WI38 (cell line): Measurements from ENCODE around the gene COMP.

Experiments used
- H3K4me3 ChIP-seq: 2 replicates; pipeline ENCODE4 v1.5.1; 2011; ENCODE audit warnings: low read depth, mild to moderate bottlenecking, control low read depth, low read length
- TF ChIP-seq, protein P1 (sequence below): IDR thresholded peaks from 2 replicates; pipeline ENCODE4 v1.5.1; 2012; ENCODE audit warnings: low read depth, mild to moderate bottlenecking, control low read depth, low read length

COMP gene

DNA sequence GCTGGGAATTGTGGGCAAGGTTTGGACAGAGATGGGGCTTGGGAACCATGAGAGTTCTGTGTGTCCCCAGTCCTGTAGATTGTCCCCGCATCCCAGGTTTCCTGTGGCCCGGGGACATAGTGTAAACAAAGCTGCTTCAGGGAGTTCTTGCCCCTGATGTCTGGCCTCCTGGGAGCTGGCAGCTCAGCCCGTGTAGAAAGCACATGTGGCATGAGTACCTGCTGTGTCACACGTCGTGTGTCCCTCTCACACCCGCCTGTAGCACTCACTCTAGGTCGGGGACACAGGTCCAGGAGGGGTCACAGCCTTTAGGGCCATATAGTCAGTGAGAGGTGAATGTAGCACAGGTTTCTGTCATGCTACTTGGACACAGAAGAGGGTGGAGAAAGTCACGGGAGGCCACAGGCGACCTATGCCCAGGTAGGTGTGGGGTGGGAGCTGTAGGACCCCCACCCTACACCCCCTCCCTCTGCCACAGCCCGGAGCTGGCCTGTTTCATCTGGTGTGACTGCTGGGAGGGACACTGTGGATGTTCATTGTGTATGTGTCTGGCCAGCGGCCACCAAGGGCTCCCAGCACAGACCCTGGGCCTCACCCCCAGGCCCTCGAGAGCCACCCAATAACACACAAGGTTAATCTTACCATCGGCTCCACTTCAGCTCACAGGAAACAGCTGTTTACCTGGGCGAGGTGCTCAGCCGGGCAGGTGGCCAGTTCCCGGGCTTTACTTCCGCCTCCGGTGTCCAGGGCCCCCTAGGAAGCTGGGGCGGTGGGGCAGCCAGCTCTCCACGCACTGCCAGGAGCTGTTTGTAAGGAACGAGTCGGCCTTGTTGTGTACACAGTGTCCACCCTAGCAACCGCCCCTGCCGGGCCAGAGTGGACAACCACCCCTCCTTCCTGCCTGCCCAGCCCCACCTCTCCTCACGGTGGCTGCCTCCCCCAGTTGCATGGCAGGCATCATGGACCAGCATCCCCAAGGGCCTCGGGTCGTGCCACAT is 49.7 kb downstream of the COMP start:
- TF ChIP-seq, protein P1, sequence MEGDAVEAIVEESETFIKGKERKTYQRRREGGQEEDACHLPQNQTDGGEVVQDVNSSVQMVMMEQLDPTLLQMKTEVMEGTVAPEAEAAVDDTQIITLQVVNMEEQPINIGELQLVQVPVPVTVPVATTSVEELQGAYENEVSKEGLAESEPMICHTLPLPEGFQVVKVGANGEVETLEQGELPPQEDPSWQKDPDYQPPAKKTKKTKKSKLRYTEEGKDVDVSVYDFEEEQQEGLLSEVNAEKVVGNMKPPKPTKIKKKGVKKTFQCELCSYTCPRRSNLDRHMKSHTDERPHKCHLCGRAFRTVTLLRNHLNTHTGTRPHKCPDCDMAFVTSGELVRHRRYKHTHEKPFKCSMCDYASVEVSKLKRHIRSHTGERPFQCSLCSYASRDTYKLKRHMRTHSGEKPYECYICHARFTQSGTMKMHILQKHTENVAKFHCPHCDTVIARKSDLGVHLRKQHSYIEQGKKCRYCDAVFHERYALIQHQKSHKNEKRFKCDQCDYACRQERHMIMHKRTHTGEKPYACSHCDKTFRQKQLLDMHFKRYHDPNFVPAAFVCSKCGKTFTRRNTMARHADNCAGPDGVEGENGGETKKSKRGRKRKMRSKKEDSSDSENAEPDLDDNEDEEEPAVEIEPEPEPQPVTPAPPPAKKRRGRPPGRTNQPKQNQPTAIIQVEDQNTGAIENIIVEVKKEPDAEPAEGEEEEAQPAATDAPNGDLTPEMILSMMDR = no peak
- no peak overlapping the region for H3K4me3 ChIP-seq

DNA sequence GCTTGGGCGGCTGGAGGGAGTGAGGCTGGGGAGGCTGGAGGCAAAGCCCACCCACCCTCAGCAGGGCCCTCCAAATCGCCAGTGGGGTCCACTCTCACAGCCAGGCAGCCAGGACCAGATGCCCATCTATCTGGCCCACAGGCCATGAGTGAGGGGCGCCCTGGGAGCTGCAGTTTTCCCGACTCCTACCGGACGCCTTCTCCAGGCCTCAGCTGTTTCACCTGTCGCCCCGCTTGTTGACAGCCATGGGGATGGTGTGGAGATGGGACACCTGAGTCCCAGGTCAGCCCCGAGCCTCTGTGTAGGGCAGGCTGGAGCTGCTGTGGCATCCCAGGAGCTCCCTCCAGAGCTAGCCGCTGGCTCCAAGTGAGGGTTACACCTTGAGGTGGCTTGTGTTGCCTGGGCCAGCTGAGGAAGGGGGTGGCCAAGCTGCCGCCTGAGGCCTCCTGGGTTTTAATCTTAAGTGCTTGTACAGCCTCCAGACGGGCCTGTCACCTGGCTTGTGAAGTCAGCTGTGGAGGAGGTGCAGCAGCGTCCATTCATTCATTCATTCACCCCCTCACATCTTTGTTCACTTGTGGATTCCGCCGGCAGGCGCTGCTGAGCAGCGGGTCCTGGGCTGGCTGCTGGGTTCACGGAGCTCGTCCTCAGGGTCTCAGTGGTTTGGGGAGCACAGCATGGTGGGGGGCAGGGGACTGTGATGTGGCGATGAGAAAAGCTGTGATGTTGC is 52.0 kb downstream of the COMP start:
- TF ChIP-seq, protein P1 = no peak
- H3K4me3 ChIP-seq = no peak overlapping the region

- TF ChIP-seq, protein P1 = no peak
These were observed 53.2 kb downstream of the COMP start for GRCh38 chr19:18737954-18738351.

GRCh38 chr19:18737337-18737953 is 53.7 kb downstream of the COMP start:
- TF ChIP-seq, protein P1 = no peak
- no peak overlapping the region for H3K4me3 ChIP-seq

More at GRCh38 chr19:18737954-18738351, 53.2 kb downstream of the COMP start:
- no peak overlapping the region for H3K4me3 ChIP-seq

DNA sequence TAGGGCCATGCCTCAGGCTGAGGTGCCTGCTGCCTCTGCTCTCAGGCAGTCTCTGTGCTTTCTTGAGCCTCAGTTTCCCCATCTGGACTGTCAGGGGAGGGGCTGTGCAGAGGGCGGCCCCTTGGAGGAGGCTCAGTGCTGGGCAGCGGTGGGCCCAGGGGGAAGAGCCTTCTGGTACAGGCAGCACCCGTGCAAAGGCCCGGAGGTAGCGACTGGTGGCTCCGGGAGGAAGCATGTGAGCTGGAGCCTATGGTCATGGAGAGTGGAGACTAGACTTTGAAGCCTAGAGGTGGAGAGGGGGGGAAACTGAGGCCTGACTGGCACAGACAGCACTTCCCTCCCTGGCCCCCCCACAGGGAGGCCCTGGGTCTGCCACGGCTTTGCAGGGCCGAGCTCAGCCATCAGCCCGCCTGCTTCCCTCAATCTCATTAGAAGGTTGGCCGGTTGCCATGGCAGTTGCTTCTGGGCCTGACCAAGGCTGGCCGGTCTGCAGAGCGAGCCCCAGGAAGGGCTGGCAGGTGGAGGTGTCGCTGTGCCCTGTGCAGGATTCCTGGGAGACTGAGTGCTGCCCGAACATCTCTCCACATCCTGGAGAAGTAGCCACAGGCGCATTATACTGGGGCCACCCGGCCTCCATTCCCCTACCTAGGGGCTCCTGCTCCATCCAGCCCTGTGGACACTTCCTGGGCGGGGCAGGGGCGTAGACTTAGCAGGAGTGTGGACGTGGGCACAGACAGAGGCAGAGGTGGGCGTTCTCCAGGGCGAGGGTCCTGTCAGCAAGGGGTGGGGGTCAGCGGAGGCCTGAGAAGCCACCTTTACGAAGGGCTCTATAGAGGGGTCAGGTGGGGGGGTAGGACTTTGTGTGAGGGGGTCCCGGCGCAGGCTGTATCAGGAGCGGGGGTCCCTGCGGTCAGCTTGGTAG is 54.4 kb downstream of the COMP start:
- TF ChIP-seq, protein P1 = no peak
- H3K4me3 ChIP-seq = no peak overlapping the region

DNA sequence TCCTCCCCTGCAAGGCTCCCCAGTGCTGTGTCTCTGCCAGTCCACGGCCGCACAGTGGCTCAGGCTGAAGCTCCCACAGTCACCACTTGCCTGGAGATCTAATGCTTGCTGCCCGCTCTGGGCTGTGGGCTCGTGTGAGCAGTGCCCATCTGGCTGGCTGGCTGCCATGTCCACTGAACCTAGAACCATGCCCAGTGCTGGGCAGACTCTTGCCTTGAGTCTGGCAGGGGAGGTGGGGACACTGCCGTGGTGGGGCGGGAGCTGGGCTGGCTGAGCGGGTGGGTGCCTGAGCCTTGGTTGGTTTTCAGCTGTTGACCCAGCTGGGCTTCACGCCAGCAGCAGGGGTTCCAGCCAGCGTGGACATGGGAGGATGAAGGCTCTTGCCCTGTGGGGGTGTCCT is 55.4 kb downstream of the COMP start:
- TF ChIP-seq, protein P1 = no peak
- no peak overlapping the region for H3K4me3 ChIP-seq
